ENCODE measurements around the gene TNRC6C. TPM values are rescaled to one million over a fixed set of nuclear protein-coding genes. Genes with fewer than 3 reads are reported as not detected.

TNRC6C gene
- total RNA-seq, 1 experiment from 2014 or later: not detected

- Histone ChIP-seq H3K9me2 (replicated peaks; ENCODE audit: insufficient read depth, low read length) (no peaks in the 10 kb centered on the region), H3K27me3 (ENCODE audit: low read length) (no peaks in the 10 kb centered on the region), H3K4me2 (ENCODE audit: low read depth, low read length, poor library complexity, severe bottlenecking) (no peak overlapping the region), H2AFZ (ENCODE audit: low read length) (no peak overlapping the region), H3K4me3 (ENCODE audit: low read length) (no peak overlapping the region), H3K9me3 (ENCODE audit: low read length) (no peaks in the 10 kb centered on the region), H3K79me2 (ENCODE audit: low read length) (no peaks in the 10 kb centered on the region), H3K27ac (ENCODE audit: low read length) (no peak overlapping the region), H4K20me1 (ENCODE audit: insufficient read depth, low read depth, low read length) (no peaks in the 10 kb centered on the region), H3K36me3 (ENCODE audit: insufficient read depth, low read length) (no peaks in the 10 kb centered on the region), H3K9ac (ENCODE audit: low read length) (no peak overlapping the region), H3K4me1 (ENCODE audit: low read length) (no peaks in the 10 kb centered on the region)
- DNase-seq: no peak
These were observed 131.2 kb downstream of the TNRC6C start for GRCh38 chr17:78089576-78090281.

DNA sequence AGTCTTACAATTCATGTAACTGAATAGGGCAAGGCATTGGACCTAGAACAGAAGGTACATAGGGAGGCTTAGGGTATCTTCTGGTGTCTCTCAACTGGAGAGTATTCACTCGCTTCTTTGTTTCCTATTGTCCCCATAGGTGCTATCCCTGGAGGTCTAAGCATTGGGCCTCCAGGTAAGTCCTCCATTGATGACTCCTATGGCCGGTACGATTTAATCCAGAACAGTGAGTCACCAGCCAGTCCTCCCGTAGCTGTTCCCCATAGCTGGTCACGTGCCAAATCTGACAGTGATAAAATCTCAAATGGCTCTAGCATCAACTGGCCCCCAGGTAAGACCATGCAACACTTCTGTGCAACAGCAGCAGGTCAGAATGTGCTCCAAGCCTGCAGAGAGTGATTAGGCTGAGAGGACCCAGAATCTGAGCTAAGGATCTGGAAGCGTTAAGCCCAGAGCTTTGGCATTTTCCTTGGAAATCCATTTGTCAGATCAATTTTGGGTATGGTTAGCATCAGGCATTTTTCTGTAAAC is 134.4 kb downstream of the TNRC6C start:
- Histone ChIP-seq H3K9me2 (replicated peaks; ENCODE audit: insufficient read depth, low read length) (no peaks in the 10 kb centered on the region), H3K36me3 (ENCODE audit: insufficient read depth, low read length) (no peaks in the 10 kb centered on the region), H3K27ac (ENCODE audit: low read length) (no peak overlapping the region), H3K4me2 (ENCODE audit: low read depth, low read length, poor library complexity, severe bottlenecking) (no peak overlapping the region), H3K27me3 (ENCODE audit: low read length) (no peaks in the 10 kb centered on the region), H3K79me2 (ENCODE audit: low read length) (no peaks in the 10 kb centered on the region), H3K9me3 (ENCODE audit: low read length) (no peaks in the 10 kb centered on the region), H3K9ac (ENCODE audit: low read length) (no peak overlapping the region), H2AFZ (ENCODE audit: low read length) (no peak overlapping the region), H3K4me3 (ENCODE audit: low read length) (no peak overlapping the region), H3K4me1 (ENCODE audit: low read length) (no peaks in the 10 kb centered on the region), H4K20me1 (ENCODE audit: insufficient read depth, low read depth, low read length) (no peaks in the 10 kb centered on the region)
- no peak for DNase-seq

DNA sequence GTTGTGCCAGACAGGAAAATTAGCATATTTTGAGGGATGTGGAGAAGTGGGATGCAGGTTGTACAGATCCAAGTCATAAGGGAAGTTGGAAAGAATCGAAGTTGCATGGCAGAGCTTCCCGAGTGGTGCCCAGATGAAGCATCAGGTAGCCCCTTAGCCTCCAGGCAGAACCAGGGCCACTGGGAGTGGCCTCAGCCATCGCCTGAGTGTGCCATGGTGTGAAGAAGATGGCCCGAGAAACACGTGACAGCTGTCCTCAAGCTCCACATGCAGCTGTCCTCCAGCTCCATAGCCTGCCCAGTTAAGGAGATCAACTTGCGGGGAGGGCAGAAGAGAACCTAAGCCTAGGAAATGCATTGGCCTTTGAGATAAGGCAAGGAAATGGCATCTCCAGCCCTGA is 136.5 kb downstream of the TNRC6C start:
- no peak for DNase-seq
- Histone ChIP-seq H4K20me1 (ENCODE audit: insufficient read depth, low read depth, low read length) (no peaks in the 10 kb centered on the region), H3K4me1 (ENCODE audit: low read length) (no peaks in the 10 kb centered on the region), H2AFZ (ENCODE audit: low read length) (no peak overlapping the region), H3K27ac (ENCODE audit: low read length) (no peak overlapping the region), H3K79me2 (ENCODE audit: low read length) (no peaks in the 10 kb centered on the region), H3K9me3 (ENCODE audit: low read length) (no peaks in the 10 kb centered on the region), H3K9ac (ENCODE audit: low read length) (no peak overlapping the region), H3K27me3 (ENCODE audit: low read length) (no peaks in the 10 kb centered on the region), H3K36me3 (ENCODE audit: insufficient read depth, low read length) (no peaks in the 10 kb centered on the region), H3K4me2 (ENCODE audit: low read depth, low read length, poor library complexity, severe bottlenecking) (no peak overlapping the region), H3K4me3 (ENCODE audit: low read length) (no peak overlapping the region), H3K9me2 (replicated peaks; ENCODE audit: insufficient read depth, low read length) (no peaks in the 10 kb centered on the region)

- Histone ChIP-seq H3K4me2 (ENCODE audit: low read depth, low read length, poor library complexity, severe bottlenecking) (no peak overlapping the region), H2AFZ (ENCODE audit: low read length) (no peak overlapping the region), H4K20me1 (ENCODE audit: insufficient read depth, low read depth, low read length) (no peaks in the 10 kb centered on the region), H3K4me1 (ENCODE audit: low read length) (no peaks in the 10 kb centered on the region), H3K9ac (ENCODE audit: low read length) (no peak overlapping the region), H3K4me3 (ENCODE audit: low read length) (no peak overlapping the region), H3K27me3 (ENCODE audit: low read length) (no peaks in the 10 kb centered on the region), H3K27ac (ENCODE audit: low read length) (no peak overlapping the region), H3K9me3 (ENCODE audit: low read length) (no peaks in the 10 kb centered on the region), H3K9me2 (replicated peaks; ENCODE audit: insufficient read depth, low read length) (no peaks in the 10 kb centered on the region), H3K36me3 (ENCODE audit: insufficient read depth, low read length) (no peaks in the 10 kb centered on the region), H3K79me2 (ENCODE audit: low read length) (no peaks in the 10 kb centered on the region)
- DNase-seq: no peak
These were observed 137.6 kb downstream of the TNRC6C start for GRCh38 chr17:78096093-78096492.

DNA sequence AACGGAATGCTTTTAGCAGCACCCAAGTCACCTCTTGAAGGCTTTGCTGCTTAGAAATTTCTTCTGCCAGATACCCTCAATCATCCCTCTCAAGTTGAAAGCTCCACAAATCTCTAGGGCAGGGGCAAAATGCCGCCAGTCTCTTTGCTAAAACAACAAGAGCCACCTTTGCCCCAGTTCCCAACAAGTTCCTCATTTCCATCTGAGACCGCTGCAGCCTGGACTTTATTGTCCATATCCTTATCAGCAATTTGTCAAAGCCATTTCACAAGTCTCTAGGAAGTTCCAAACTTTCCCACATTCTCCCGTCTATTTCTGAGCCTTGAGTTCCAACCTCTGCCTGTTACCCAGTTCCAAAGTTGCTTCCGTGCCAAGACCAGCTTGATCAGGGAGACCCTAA is 142.6 kb downstream of the TNRC6C start:
- Histone ChIP-seq H3K4me3 (ENCODE audit: low read length) (no peak overlapping the region), H3K9me2 (replicated peaks; ENCODE audit: insufficient read depth, low read length) (no peaks in the 10 kb centered on the region), H3K9me3 (ENCODE audit: low read length) (no peaks in the 10 kb centered on the region), H3K79me2 (ENCODE audit: low read length) (no peaks in the 10 kb centered on the region), H3K4me2 (ENCODE audit: low read depth, low read length, poor library complexity, severe bottlenecking) (no peak overlapping the region), H3K9ac (ENCODE audit: low read length) (no peak overlapping the region), H4K20me1 (ENCODE audit: insufficient read depth, low read depth, low read length) (no peaks in the 10 kb centered on the region), H3K27me3 (ENCODE audit: low read length) (no peaks in the 10 kb centered on the region), H3K4me1 (ENCODE audit: low read length) (no peaks in the 10 kb centered on the region), H3K27ac (ENCODE audit: low read length) (no peak overlapping the region), H3K36me3 (ENCODE audit: insufficient read depth, low read length) (no peaks in the 10 kb centered on the region; the same call in 1 of the 2 replicates), H2AFZ (ENCODE audit: low read length) (no peak overlapping the region)
- DNase-seq: no peak

DNA sequence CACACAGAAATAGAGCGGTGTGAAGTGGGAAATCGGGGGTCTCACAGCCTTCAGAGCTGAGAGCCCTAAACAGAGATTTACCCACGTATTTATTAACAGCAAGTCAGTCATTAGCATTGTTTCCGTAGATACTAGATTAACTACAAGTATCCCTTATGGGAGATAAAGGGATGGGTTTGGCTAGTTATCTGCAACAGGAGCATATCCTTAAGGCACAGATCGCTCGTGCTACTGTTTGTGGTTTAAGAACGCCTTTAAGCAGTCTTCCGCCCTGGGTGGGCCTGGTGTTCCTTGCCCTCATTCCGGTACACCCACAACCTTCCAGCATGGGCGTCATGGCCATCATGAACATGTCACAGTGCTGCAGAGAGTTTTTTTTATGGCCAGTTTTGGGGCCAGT is 143.0 kb downstream of the TNRC6C start:
- no peaks in the 10 kb centered on the region; the same call in 1 of the 2 replicates for H3K36me3 ChIP-seq (ENCODE audit: insufficient read depth, low read length)

DNA sequence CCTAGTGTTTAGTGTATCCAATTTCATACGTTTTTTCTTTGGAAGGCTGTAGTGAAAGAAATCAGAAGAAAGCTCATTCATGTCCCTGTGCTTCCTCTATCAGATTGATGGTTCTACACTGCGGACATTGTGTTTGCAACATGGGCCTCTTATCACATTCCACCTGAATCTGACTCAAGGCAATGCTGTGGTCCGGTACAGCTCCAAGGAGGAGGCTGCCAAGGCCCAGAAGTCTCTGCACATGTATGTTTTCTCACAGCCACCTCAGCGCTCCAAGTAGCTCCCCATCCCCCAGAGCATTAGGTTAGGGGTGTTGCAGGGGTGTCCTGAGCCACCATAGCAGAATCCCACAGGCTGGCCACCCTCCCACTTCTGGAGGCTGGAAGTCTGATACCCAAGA is 144.8 kb downstream of the TNRC6C start:
- H3K9me2 ChIP-seq (replicated peaks; ENCODE audit: insufficient read depth, low read length): no peaks in the 10 kb centered on the region
- H3K36me3 ChIP-seq (ENCODE audit: insufficient read depth, low read length): no peaks in the 10 kb centered on the region; the same call in 1 of the 2 replicates
- DNase-seq: no peak
- no peak overlapping the region for H3K9ac ChIP-seq (ENCODE audit: low read length)
- no peak overlapping the region for H2AFZ ChIP-seq (ENCODE audit: low read length)
- no peaks in the 10 kb centered on the region for H3K4me1 ChIP-seq (ENCODE audit: low read length)
- no peaks in the 10 kb centered on the region for H3K9me3 ChIP-seq (ENCODE audit: low read length)
- H3K27ac ChIP-seq (ENCODE audit: low read length): no peak overlapping the region
- no peaks in the 10 kb centered on the region for H3K79me2 ChIP-seq (ENCODE audit: low read length)
- H3K4me3 ChIP-seq (ENCODE audit: low read length): no peak overlapping the region
- H3K27me3 ChIP-seq (ENCODE audit: low read length): no peaks in the 10 kb centered on the region
- no peak overlapping the region for H3K4me2 ChIP-seq (ENCODE audit: low read depth, low read length, poor library complexity, severe bottlenecking)
- H4K20me1 ChIP-seq (ENCODE audit: insufficient read depth, low read depth, low read length): no peaks in the 10 kb centered on the region; the same call in 1 of the 2 replicates

More for the DNA sequence above, 143.0 kb downstream of the TNRC6C start:
- H3K9me3 ChIP-seq (ENCODE audit: low read length): no peaks in the 10 kb centered on the region
- no peak overlapping the region for H3K4me2 ChIP-seq (ENCODE audit: low read depth, low read length, poor library complexity, severe bottlenecking)
- no peak overlapping the region for H3K9ac ChIP-seq (ENCODE audit: low read length)
- no peaks in the 10 kb centered on the region for H3K27me3 ChIP-seq (ENCODE audit: low read length)
- no peaks in the 10 kb centered on the region for H3K79me2 ChIP-seq (ENCODE audit: low read length)
- H3K4me3 ChIP-seq (ENCODE audit: low read length): no peak overlapping the region
- no peak overlapping the region for H2AFZ ChIP-seq (ENCODE audit: low read length)
- H3K9me2 ChIP-seq (replicated peaks; ENCODE audit: insufficient read depth, low read length): no peaks in the 10 kb centered on the region
- no peak overlapping the region for H3K27ac ChIP-seq (ENCODE audit: low read length)
- no peaks in the 10 kb centered on the region for H4K20me1 ChIP-seq (ENCODE audit: insufficient read depth, low read depth, low read length)
- no peak for DNase-seq
- no peaks in the 10 kb centered on the region for H3K4me1 ChIP-seq (ENCODE audit: low read length)

- DNase-seq: no peak
- no peaks in the 10 kb centered on the region for H3K9me3 ChIP-seq (ENCODE audit: low read length)
- no peak overlapping the region for H3K27ac ChIP-seq (ENCODE audit: low read length)
- no peak overlapping the region for H3K4me2 ChIP-seq (ENCODE audit: low read depth, low read length, poor library complexity, severe bottlenecking)
- H3K79me2 ChIP-seq (ENCODE audit: low read length): no peaks in the 10 kb centered on the region
- no peaks in the 10 kb centered on the region; the same call in 1 of the 2 replicates for H4K20me1 ChIP-seq (ENCODE audit: insufficient read depth, low read depth, low read length)
- H2AFZ ChIP-seq (ENCODE audit: low read length): no peak overlapping the region
- no peaks in the 10 kb centered on the region for H3K9me2 ChIP-seq (replicated peaks; ENCODE audit: insufficient read depth, low read length)
- H3K4me3 ChIP-seq (ENCODE audit: low read length): no peak overlapping the region
- no peaks in the 10 kb centered on the region; the same call in 1 of the 2 replicates for H3K36me3 ChIP-seq (ENCODE audit: insufficient read depth, low read length)
- H3K4me1 ChIP-seq (ENCODE audit: low read length): no peaks in the 10 kb centered on the region
- H3K9ac ChIP-seq (ENCODE audit: low read length): no peak overlapping the region
- H3K27me3 ChIP-seq (ENCODE audit: low read length): no peaks in the 10 kb centered on the region
These were observed 146.0 kb downstream of the TNRC6C start for GRCh38 chr17:78104540-78104941.
